Measurements from ENCODE around the gene KCNG1. TPM values are rescaled to one million over a fixed set of nuclear protein-coding genes. Genes with fewer than 3 reads are reported as not detected.
A peak's percentile ranks its signal among the peaks of the same experiment; 100 is the strongest.

The KCNG1 gene
- total and polyA plus RNA-seq, 2 of the 13 experiments (the other 11 are each of a cell fraction or from before 2014, with no cell fraction given) = not detected

GRCh38 chr20:50975701-50976330 lies 47.1 kb downstream of the KCNG1 start:
- DNase-seq (ENCODE audit: low spot score) (no peak), ATAC-seq (peak; percentile 38), FAIRE-seq (no peak)
- Histone ChIP-seq H3K36me3 (replicated peaks in 1 of 2; ENCODE audit: control insufficient read depth in 1 of 2, insufficient read depth in 2 of 2, low read length in 2 of 2) (no peaks in the 10 kb centered on the region), H3K4me1 (ENCODE audit: insufficient read depth, low read length) (peaks cover 20% of the 10 kb centered on the region), H3K4me2 (ENCODE audit: low read depth, low read length) (no peak overlapping the region; the same call in 1 of the 2 replicates), H3K4me3 (replicated peaks in 1 of 3; ENCODE audit: insufficient read depth in 1 of 3, low read depth in 2 of 3, low read length in 3 of 3) (no peak overlapping the region), H3K79me2 (ENCODE audit: insufficient read depth, low read length) (no peaks in the 10 kb centered on the region), H4K20me1 (ENCODE audit: insufficient read depth, low read length) (no peaks in the 10 kb centered on the region), H3K27ac (ENCODE audit: extremely low read length, insufficient read depth, low read length) (no peak overlapping the region), H2AFZ (ENCODE audit: low read length) (no peak overlapping the region), H3K9ac (ENCODE audit: insufficient read depth, low read depth, low read length) (no peak overlapping the region), H3K27me3 (ENCODE audit: control insufficient read depth in 1 of 2, insufficient read depth in 2 of 2, low read length in 2 of 2) (peaks cover 12 to 77% of the 10 kb centered on the region in 2 experiments; a peak in 4 of 5 replicates), H3K9me3 (ENCODE audit: low read length) (no peaks in the 10 kb centered on the region)
- POLR2A ChIA-PET = interaction anchor here (1.3 kb wide), 1 partner anchor 17 kb away, joined by 6 read pairs; the partner anchor contains the start of genes DPM1 and MOCS3
- no TSS peak for BruUV-seq (replicated peaks)
- in situ Hi-C loops (cut with HindIII; ENCODE audit: extremely low pct_ligation_motif_present, low pct_unique_long_range_greater_than_20kb) (loop anchor here (25.0 kb wide), 2 partner anchors 611 to 1111 kb away; no protein-coding TSS in a partner anchor), intact Hi-C loops (cut with micrococcal nuclease; ENCODE audit: unreplicated experiment) (no loop called here)
- CTCF ChIA-PET (ENCODE audit: low intra/inter-chr PET ratio, low total read pairs) = interaction anchor here (0.7 kb wide), 1 partner anchor 331 kb away, joined by 3 read pairs; no protein-coding TSS in a partner anchor
- TF ChIP-seq CEBPG (CRISPR knock-in tag; IDR thresholded peaks at IDR 0.05) (peak; percentile 65), ZNF687 (CRISPR knock-in tag; IDR thresholded peaks at IDR 0.05) (peak; percentile 30; the same call in 1 of the 2 replicates), NCOR1 (IDR thresholded peaks at IDR 0.05; ENCODE audit: borderline replicate concordance, low read length) (no peak), MXI1 (IDR thresholded peaks at IDR 0.05; ENCODE audit: borderline replicate concordance, low read depth, low read length) (0 out of 3 replicates have a peak, but pooled peaks have one; percentile 9), HNF4A (CRISPR knock-in tag; IDR thresholded peaks at IDR 0.05) (peak; percentile 63; the same call in 1 of the 2 replicates), ZBTB38 (CRISPR knock-in tag; IDR thresholded peaks at IDR 0.05) (no peak), CEBPB (IDR thresholded peaks at IDR 0.05; ENCODE audit: borderline replicate concordance, low read depth, low read length) (peak; percentile 58; the same call in 1 of the 2 replicates), MTA1 (CRISPR knock-in tag; IDR thresholded peaks at IDR 0.05; ENCODE audit: borderline replicate concordance) (0 out of 2 replicates have a peak, but pooled peaks have one; percentile 37), ZNF644 (CRISPR knock-in tag; IDR thresholded peaks at IDR 0.05; ENCODE audit: low read depth) (no peak), MNT (IDR thresholded peaks at IDR 0.05) (peak; percentile 12; the same call in 1 of the 2 replicates), ATF4 (CRISPR knock-in tag; IDR thresholded peaks at IDR 0.05) (peak in 1 of 2 experiments; percentile 85; a peak in 2 of 4 replicates), FOXK1 (CRISPR knock-in tag; IDR thresholded peaks at IDR 0.05; ENCODE audit: borderline replicate concordance, low read depth) (peak; percentile 41; the same call in 1 of the 2 replicates), FOXK2 (IDR thresholded peaks at IDR 0.05) (0 out of 2 replicates have a peak, but pooled peaks have one; percentile 19)
- 58% methylated on average over 10 of the region's 10 CpGs for WGBS (ENCODE audit: low lambda C conversion rate)
